B cell (primary cell): Measurements from ENCODE around the gene NUDT21. TPM values are rescaled to one million over a fixed set of nuclear protein-coding genes. Genes with fewer than 3 reads are reported as not detected.

Experiments
- ATAC-seq: fragments of 200-7000 bp; cut with Tn5 transposase; one replicate; pipeline ENCODE4 v1.10.0; 2021; ENCODE audit warnings: low read depth, mild to moderate bottlenecking, moderate number of reproducible peaks, moderate library complexity
- CTCF ChIA-PET: fragments of 350-600 bp; sonication (Branson Sonifier 250); formaldehyde crosslinking; loops from one replicate; lab custom pipeline; 2021; ENCODE audit warnings: antibody characterized with exemption, inconsistent platforms; lab: Charles Lee
- POLR2A ChIA-PET: fragments of 350-600 bp; sonication (Branson Sonifier 250); formaldehyde crosslinking; loops from one replicate; lab custom pipeline; 2021; ENCODE audit warnings: antibody characterized with exemption; lab: Charles Lee
- DNase-seq: peaks from one replicate; pipeline ENCODE4 v3.0.0; 2013
- H2AFZ ChIP-seq: 2 replicates; pipeline ENCODE4 v1.6.1; 2012; ENCODE audit warnings: mild to moderate bottlenecking, low read depth, low read length; ENCODE audit not compliant: insufficient read depth, poor library complexity, severe bottlenecking
- H3K27ac ChIP-seq, 2 donors: 1 replicate in 1 of 2; 2 replicates in 1 of 2; pipeline ENCODE4 v1.5.1; 2012 to 2013; ENCODE audit warnings: low read length in 2 of 2, mild to moderate bottlenecking in 2 of 2, moderate library complexity in 1 of 2
- H3K27me3 ChIP-seq, 4 experiments: fragments of 200-600 bp in 1 of 4; sonication (generic) in 1 of 4; replicated peaks in 1 of 4; 1 replicate in 2 of 4; 2 replicates in 2 of 4; pipeline versions ENCODE4 v1.6.1 to v1.7.0; 2013 to 2016; ENCODE audit warnings: low read length in 3 of 4, mild to moderate bottlenecking in 2 of 4, mixed read lengths in 1 of 4, moderate library complexity in 1 of 4; ENCODE audit not compliant: insufficient read depth in 4 of 4, control insufficient read depth in 3 of 4; ENCODE audit errors: control extremely low read depth in 1 of 4
- H3K36me3 ChIP-seq, 2 experiments: replicated peaks in 1 of 2; 1 replicate in 1 of 2; 2 replicates in 1 of 2; pipeline versions ENCODE4 v1.6.1 to v1.7.1; 2013; ENCODE audit warnings: low read length in 1 of 2; ENCODE audit not compliant: insufficient read depth in 2 of 2, control insufficient read depth in 1 of 2; ENCODE audit errors: control extremely low read depth in 1 of 2, extremely low read depth in 1 of 2
- H3K4me1 ChIP-seq, 2 donors: fragments of 200-600 bp in 1 of 2; sonication (generic) in 1 of 2; 1 replicate in 1 of 2; 2 replicates in 1 of 2; pipeline versions ENCODE4 v1.5.1 to v1.6.1; 2013 to 2017; ENCODE audit warnings: low read length in 2 of 2; ENCODE audit not compliant: control insufficient read depth in 2 of 2, insufficient read depth in 2 of 2
- H3K4me2 ChIP-seq: replicated peaks from 2 replicates; pipeline ENCODE3; 2012; ENCODE audit warnings: mild to moderate bottlenecking, low read depth, low read length; ENCODE audit not compliant: poor library complexity, severe bottlenecking
- H3K4me3 ChIP-seq, 5 experiments: fragments of 200-600 bp in 1 of 5; sonication (generic) in 1 of 5; 1 replicate in 3 of 5; 2 replicates in 2 of 5; pipeline versions ENCODE4 v1.5.1 to v1.7.0; 2011 to 2016; ENCODE audit warnings: low read length in 4 of 5, mild to moderate bottlenecking in 4 of 5, low read depth in 2 of 5, control low read depth in 1 of 5, moderate library complexity in 1 of 5; ENCODE audit not compliant: insufficient read depth in 1 of 5; ENCODE audit errors: control extremely low read depth in 1 of 5, extremely low read depth in 1 of 5
- H3K79me2 ChIP-seq: fragments of 200-600 bp; sonication (generic); one replicate; pipeline ENCODE4 v1.6.0; 2016; ENCODE audit warnings: low read length; ENCODE audit not compliant: control insufficient read depth, insufficient read depth
- H3K9ac ChIP-seq: fragments of 200-600 bp; sonication (generic); 2 replicates; pipeline ENCODE4 v1.6.1; 2017; ENCODE audit warnings: mild to moderate bottlenecking, low read length, moderate library complexity
- H3K9me3 ChIP-seq, 3 donors: one replicate each; pipeline versions ENCODE4 v1.6.1 to v1.7.1; 2013; ENCODE audit warnings: low read length in 2 of 3; ENCODE audit not compliant: control insufficient read depth in 2 of 3, insufficient read depth in 1 of 3; ENCODE audit errors: control extremely low read depth in 1 of 3
- H4K20me1 ChIP-seq: 2 replicates; pipeline ENCODE4 v1.6.0; 2012; ENCODE audit warnings: mild to moderate bottlenecking, low read length; ENCODE audit not compliant: insufficient read depth, control insufficient read depth, poor library complexity, severe bottlenecking
- H3K27ac Mint-ChIP-seq: one replicate; pipeline ENCODE4 v1.8.0; 2021; ENCODE audit warnings: mixed read lengths
- H3K27me3 Mint-ChIP-seq: one replicate; pipeline ENCODE4 v1.8.0; 2021; ENCODE audit warnings: mixed read lengths
- H3K4me1 Mint-ChIP-seq: one replicate; pipeline ENCODE4 v1.8.0; 2021; ENCODE audit warnings: mixed read lengths
- H3K4me3 Mint-ChIP-seq: one replicate; pipeline ENCODE4 v1.8.0; 2021; ENCODE audit warnings: mixed read lengths
- H3K9me3 Mint-ChIP-seq: one replicate; pipeline ENCODE4 v1.8.0; 2022; ENCODE audit warnings: mixed read lengths; ENCODE audit not compliant: insufficient read depth
- EZH2 ChIP-seq: IDR thresholded peaks from 2 replicates; pipeline ENCODE4 v1.6.1; 2012; ENCODE audit warnings: borderline replicate concordance, low read depth, mild to moderate bottlenecking, moderate library complexity, low read length; ENCODE audit not compliant: insufficient read depth, poor library complexity, severe bottlenecking
- WGBS: methylation state at CpG from one replicate; pipeline ENCODE4 v1.1.5; 2013; ENCODE audit warnings: missing lambda C conversion rate; ENCODE audit not compliant: insufficient coverage; 5-methylcytosine and 5-hydroxymethylcytosine counted together
- intact Hi-C: fragments of 100-400 bp; cut with micrococcal nuclease; formaldehyde crosslinking; loops from one replicate; pipeline ENCODE4 v1.10.0; 2022
- polyA plus RNA-seq: library from polyadenylated mRNA; depleted of rRNA; stranded (reverse); fragments of >200 nt; gene quantifications from 2 replicates; pipeline ENCODE4 v1.2.3, GENCODE V29; 2012
- total RNA-seq, 2 donors: library from RNA; stranded (reverse); fragments of 120-200 nt in 1 of 2; gene quantifications; 1 replicate in 1 of 2; 2 replicates in 1 of 2; pipeline versions ENCODE4 v1.2.3 to v1.2.4, GENCODE V29; 2013 to 2022
- TF ChIP-seq, protein P1 (sequence below): fragments of 200-600 bp; IDR thresholded peaks from one replicate; pipeline ENCODE4 v1.8.0; 2022; ENCODE audit warnings: antibody characterized with exemption, mild to moderate bottlenecking

The NUDT21 gene
- total and polyA plus RNA-seq, 2 donors (not counting 1 experiment from before 2014, with no cell fraction given) = 27.3 to 89.4 TPM

DNA sequence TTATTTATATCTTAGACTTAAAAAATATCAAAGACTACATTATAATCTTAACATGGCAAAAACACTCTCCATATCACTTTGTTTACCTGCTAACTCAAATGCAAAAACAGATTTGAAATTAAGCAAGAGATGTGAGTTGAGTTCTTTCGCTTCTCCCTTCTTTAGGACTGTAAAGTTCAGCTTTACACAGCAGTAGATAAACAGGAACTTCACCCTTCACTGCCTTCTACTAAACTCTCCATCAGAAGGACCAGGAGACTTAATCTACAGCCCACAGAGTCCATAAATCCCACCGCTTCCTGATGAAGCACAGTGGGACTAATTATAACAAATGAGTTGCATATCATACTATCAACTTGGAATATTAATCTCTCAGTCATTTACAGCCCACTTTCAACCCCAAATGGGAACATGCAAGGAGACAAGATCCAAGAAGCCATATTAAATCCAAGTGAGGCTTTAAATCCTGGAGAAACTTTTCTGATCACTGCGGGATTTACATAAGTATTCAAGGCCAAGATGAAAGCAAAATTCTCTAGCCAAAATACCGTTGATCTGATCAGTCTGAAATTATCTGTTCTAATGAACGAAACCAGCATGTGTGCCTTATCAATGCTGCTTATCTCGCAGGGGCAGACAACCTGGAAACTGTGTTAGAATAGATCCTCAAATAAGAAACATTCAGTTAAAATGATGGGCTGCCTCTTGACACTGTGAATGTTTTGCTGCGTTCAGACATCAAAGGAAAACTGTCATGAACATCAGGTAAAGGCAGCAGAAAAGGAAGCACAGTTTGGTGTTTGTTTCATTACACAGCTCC lies 27.3 kb downstream of the NUDT21 start:
- ATAC-seq = peak; percentile 21

More for the DNA sequence above, 27.3 kb downstream of the NUDT21 start:
- Mint-ChIP-seq H3K9me3 (no peaks in the 10 kb centered on the region), H3K4me1 (peaks cover 44% of the 10 kb centered on the region), H3K4me3 (peak overlapping the region; percentile 98), H3K27me3 (no peaks in the 10 kb centered on the region), H3K27ac (peak overlapping the region; percentile 97)
- Histone ChIP-seq H3K36me3 (no peaks in the 10 kb centered on the region), H3K4me2 (peak overlapping the region; percentile 81), H2AFZ (peak overlapping the region; percentile 69), H3K4me3 (peak overlapping the region; percentile 69 to 78 (median 70)), H3K9me3 (no peaks in the 10 kb centered on the region), H3K79me2 (peaks cover 63% of the 10 kb centered on the region), H3K27ac (peak overlapping the region; percentile 72 to 81), H3K27me3 (no peaks in the 10 kb centered on the region), H3K4me1 (peaks cover 44 to 51% of the 10 kb centered on the region in 2 donors), H3K9ac (peak overlapping the region; percentile 77), H4K20me1 (peaks cover 37% of the 10 kb centered on the region)
- ChIA-PET POLR2A (interaction anchor here (0.6 to 1.0 kb wide), 2 partner anchors 27 to 64 kb away, joined by 3 to 9 read pairs; partner anchors contain the start of genes NUDT21 and OGFOD1), CTCF (interaction anchor here (0.8 to 2.2 kb wide), 4 partner anchors 12 to 278 kb away, joined by 3 to 6 read pairs (median 5); partner anchors contain the start of genes NUDT21 and OGFOD1)
- TF ChIP-seq EZH2 = no peak
- TF ChIP-seq, protein P1, sequence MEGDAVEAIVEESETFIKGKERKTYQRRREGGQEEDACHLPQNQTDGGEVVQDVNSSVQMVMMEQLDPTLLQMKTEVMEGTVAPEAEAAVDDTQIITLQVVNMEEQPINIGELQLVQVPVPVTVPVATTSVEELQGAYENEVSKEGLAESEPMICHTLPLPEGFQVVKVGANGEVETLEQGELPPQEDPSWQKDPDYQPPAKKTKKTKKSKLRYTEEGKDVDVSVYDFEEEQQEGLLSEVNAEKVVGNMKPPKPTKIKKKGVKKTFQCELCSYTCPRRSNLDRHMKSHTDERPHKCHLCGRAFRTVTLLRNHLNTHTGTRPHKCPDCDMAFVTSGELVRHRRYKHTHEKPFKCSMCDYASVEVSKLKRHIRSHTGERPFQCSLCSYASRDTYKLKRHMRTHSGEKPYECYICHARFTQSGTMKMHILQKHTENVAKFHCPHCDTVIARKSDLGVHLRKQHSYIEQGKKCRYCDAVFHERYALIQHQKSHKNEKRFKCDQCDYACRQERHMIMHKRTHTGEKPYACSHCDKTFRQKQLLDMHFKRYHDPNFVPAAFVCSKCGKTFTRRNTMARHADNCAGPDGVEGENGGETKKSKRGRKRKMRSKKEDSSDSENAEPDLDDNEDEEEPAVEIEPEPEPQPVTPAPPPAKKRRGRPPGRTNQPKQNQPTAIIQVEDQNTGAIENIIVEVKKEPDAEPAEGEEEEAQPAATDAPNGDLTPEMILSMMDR = no peak
- 0% methylated on average over 3 of the region's 7 CpGs for WGBS
- intact Hi-C loops = loop anchor here (10.0 kb wide), 3 partner anchors 281 to 1111 kb away; partner anchors contain the start of genes CCDC102A, PSME3IP1 and RSPRY1
- DNase-seq = peak; percentile 72
